ENCODE measurements around the gene PTPA.

DNA sequence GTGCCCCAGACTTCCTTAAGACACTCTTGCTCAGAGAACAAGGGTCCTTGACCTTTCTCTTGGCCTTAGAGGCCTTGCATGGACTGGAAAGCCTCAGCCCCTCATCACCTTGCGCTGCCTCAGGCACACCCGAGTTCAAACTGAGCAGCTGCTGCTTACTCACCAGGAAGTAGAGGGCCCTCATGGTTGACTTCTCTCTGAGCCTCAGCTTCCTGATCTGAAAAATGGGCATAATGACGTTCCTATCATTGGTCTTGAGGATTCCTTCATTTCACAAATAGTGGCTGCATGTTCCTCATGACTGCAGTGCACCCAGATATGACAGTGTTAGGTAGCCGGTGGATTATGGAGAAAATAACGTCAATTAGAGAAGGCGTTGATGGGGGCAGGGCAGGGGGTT lies 38.2 kb downstream of the PTPA start:
- TF ChIP-seq ZNF384 (IDR thresholded peaks at IDR 0.05) (no peak), SP1 (IDR thresholded peaks at IDR 0.05) (no peak), PKNOX1 (IDR thresholded peaks at IDR 0.05) (no peak), FOXM1 (IDR thresholded peaks at IDR 0.05; ENCODE audit: borderline replicate concordance) (no peak), ARNT (IDR thresholded peaks at IDR 0.05) (no peak), SUZ12 (IDR thresholded peaks at IDR 0.05) (no peak), BHLHE40 (IDR thresholded peaks at IDR 0.05; ENCODE audit: borderline replicate concordance) (no peak), FOXK2 (IDR thresholded peaks at IDR 0.05) (no peak), TARDBP (IDR thresholded peaks at IDR 0.05) (no peak), HDGF (IDR thresholded peaks at IDR 0.05; ENCODE audit: borderline replicate concordance) (no peak), NFRKB (IDR thresholded peaks at IDR 0.05) (no peak), FOXA1 (IDR thresholded peaks at IDR 0.05) (no peak), LEF1 (IDR thresholded peaks at IDR 0.05; ENCODE audit: borderline replicate concordance) (no peak), L3MBTL2 (conservative IDR thresholded peaks at IDR 0.05) (no peak)
